SU-DHL-6 (cell line): Measurements from ENCODE around the gene XIRP2.

ENCODE experiments used
- H2AFZ ChIP-seq: fragments of 200-600 bp; sonication (generic); 2 replicates; pipeline ENCODE4 v1.6.1; 2014; ENCODE audit warnings: low read depth, mild to moderate bottlenecking, moderate library complexity, mixed read lengths, antibody characterized with exemption, low read length; ENCODE audit not compliant: severe bottlenecking
- H3F3A ChIP-seq: fragments of 200-600 bp; shearing (Covaris generic); 2 replicates; pipeline ENCODE4 v1.6.0; 2016; ENCODE audit warnings: antibody characterized with exemption, mild to moderate bottlenecking; ENCODE audit not compliant: insufficient read depth
- H3K27ac ChIP-seq: fragments of 200-600 bp; sonication (generic); 2 replicates; pipeline ENCODE4 v1.5.1; 2016; ENCODE audit warnings: low read depth, mild to moderate bottlenecking, low read length, moderate library complexity, mixed read lengths
- H3K27me3 ChIP-seq: fragments of 200-600 bp; sonication (generic), shearing (Covaris generic); 2 replicates; pipeline ENCODE4 v1.6.0; 2014; ENCODE audit warnings: mild to moderate bottlenecking, low read length
- H3K36me3 ChIP-seq: fragments of 200-600 bp; sonication (generic); 2 replicates; pipeline ENCODE4 v1.6.1; 2014; ENCODE audit warnings: mild to moderate bottlenecking, low read length, mixed read lengths
- H3K4me2 ChIP-seq: fragments of 300-600, 200-600 bp; shearing (Covaris generic), sonication (generic); 2 replicates; pipeline ENCODE4 v1.6.0; 2014; ENCODE audit warnings: low read length, low read depth, mild to moderate bottlenecking; ENCODE audit not compliant: poor library complexity, severe bottlenecking
- H3K4me3 ChIP-seq: fragments of 200-600 bp; sonication (generic); 2 replicates; pipeline ENCODE4 v1.5.1; 2014; ENCODE audit warnings: antibody characterized with exemption, low read length, mild to moderate bottlenecking, mixed read lengths; ENCODE audit not compliant: insufficient read depth, poor library complexity, severe bottlenecking
- H3K79me2 ChIP-seq: fragments of 200-600 bp; sonication (generic); 2 replicates; pipeline ENCODE4 v1.6.1; 2014; ENCODE audit warnings: mild to moderate bottlenecking, low read length, moderate library complexity; ENCODE audit not compliant: insufficient read depth
- H3K9ac ChIP-seq: fragments of 200-600 bp; sonication (generic); 2 replicates; pipeline ENCODE4 v1.7.0; 2014; ENCODE audit warnings: mild to moderate bottlenecking, low read length
- H3K9me2 ChIP-seq: fragments of 200-600 bp; sonication (generic); replicated peaks from 2 replicates; pipeline ENCODE4 v1.6.1; 2014; ENCODE audit warnings: low read length; ENCODE audit not compliant: insufficient read depth
- H3K9me3 ChIP-seq: fragments of 200-600 bp; sonication (generic); 2 replicates; pipeline ENCODE4 v1.6.1; 2014; ENCODE audit warnings: low read length, mixed read lengths; ENCODE audit not compliant: insufficient read depth
- H4K20me1 ChIP-seq: fragments of 200-600 bp; sonication (generic); 2 replicates; pipeline ENCODE4 v1.6.1; 2014; ENCODE audit warnings: low read depth, mild to moderate bottlenecking, antibody characterized with exemption, low read length, moderate library complexity, mixed read lengths
- EZH2phosphoT487 ChIP-seq: fragments of 200-600 bp; sonication (generic), shearing (Covaris generic); conservative IDR thresholded peaks from 2 replicates; pipeline ENCODE4 v1.6.1; 2018; ENCODE audit warnings: mild to moderate bottlenecking, antibody characterized with exemption, low read length, moderate library complexity, mixed read lengths
- TF ChIP-seq, protein P1 (sequence below): fragments of 200-600 bp; sonication (generic); IDR thresholded peaks from one replicate; pipeline ENCODE4 v1.5.1; 2017; ENCODE audit warnings: antibody characterized with exemption, mild to moderate bottlenecking, low read length, moderate library complexity; ENCODE audit not compliant: insufficient read depth, poor library complexity, severe bottlenecking

The XIRP2 gene

DNA sequence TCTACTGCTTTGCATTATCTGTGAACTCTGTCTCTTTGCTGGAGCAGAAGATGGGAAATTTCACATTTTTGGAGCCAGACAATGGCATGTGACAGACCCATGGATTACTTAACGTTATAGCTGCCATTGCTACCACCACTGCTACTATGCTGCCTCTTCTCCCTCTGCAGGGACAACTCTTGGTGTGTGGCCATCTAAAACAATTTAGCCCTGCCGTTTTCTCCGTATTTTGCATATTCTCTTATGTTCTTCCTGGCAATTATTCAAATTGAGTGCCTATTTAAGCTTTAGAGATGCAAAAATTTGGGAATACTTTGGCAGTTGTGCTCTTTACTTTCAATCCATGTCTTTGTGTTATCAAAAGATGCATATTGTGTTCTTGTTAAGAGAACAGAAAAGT, 386.8 kb downstream of the XIRP2 start:
- no peaks in the 10 kb centered on the region for H3K27me3 ChIP-seq
- no peak overlapping the region for H2AFZ ChIP-seq
- H3K4me3 ChIP-seq = no peak overlapping the region
- no peaks in the 10 kb centered on the region for H3K36me3 ChIP-seq
- no peaks in the 10 kb centered on the region for H3K9me3 ChIP-seq
- TF ChIP-seq, protein P1, sequence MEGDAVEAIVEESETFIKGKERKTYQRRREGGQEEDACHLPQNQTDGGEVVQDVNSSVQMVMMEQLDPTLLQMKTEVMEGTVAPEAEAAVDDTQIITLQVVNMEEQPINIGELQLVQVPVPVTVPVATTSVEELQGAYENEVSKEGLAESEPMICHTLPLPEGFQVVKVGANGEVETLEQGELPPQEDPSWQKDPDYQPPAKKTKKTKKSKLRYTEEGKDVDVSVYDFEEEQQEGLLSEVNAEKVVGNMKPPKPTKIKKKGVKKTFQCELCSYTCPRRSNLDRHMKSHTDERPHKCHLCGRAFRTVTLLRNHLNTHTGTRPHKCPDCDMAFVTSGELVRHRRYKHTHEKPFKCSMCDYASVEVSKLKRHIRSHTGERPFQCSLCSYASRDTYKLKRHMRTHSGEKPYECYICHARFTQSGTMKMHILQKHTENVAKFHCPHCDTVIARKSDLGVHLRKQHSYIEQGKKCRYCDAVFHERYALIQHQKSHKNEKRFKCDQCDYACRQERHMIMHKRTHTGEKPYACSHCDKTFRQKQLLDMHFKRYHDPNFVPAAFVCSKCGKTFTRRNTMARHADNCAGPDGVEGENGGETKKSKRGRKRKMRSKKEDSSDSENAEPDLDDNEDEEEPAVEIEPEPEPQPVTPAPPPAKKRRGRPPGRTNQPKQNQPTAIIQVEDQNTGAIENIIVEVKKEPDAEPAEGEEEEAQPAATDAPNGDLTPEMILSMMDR = no peak
- no peak for TF ChIP-seq EZH2phosphoT487
- no peak overlapping the region for H3K27ac ChIP-seq
- H4K20me1 ChIP-seq = no peaks in the 10 kb centered on the region
- no peaks in the 10 kb centered on the region for H3K9me2 ChIP-seq
- no peaks in the 10 kb centered on the region for H3K79me2 ChIP-seq
- H3F3A ChIP-seq = no peaks in the 10 kb centered on the region
- H3K9ac ChIP-seq = no peak overlapping the region
- no peak overlapping the region for H3K4me2 ChIP-seq

DNA sequence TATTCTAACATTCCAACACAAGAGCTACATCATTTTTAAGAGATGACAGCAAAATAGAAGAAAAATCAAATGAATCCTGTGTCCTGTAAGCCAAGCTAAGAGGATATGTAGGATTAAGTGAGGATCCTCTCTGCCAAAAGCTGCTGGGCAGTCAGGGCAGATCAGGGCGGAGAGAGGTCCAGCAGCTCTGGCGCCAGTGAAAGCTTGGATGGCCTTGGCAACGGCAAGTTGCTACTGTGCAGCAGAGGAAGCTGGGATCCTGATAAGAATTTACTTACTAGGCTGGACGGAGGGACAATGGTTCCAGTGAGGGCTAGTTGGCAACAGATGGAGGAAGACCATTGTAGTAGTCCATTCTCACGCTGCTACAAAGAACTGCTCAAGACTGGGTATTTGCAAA, 391.5 kb downstream of the XIRP2 start:
- no peaks in the 10 kb centered on the region for H3K36me3 ChIP-seq
- H3K27ac ChIP-seq = no peak overlapping the region
- H3K79me2 ChIP-seq = no peaks in the 10 kb centered on the region
- H3K9me3 ChIP-seq = no peaks in the 10 kb centered on the region
- no peak overlapping the region for H2AFZ ChIP-seq
- no peaks in the 10 kb centered on the region for H3F3A ChIP-seq
- H3K9me2 ChIP-seq = no peaks in the 10 kb centered on the region
- TF ChIP-seq EZH2phosphoT487 = no peak
- TF ChIP-seq, protein P1 = no peak
- no peak overlapping the region for H3K4me3 ChIP-seq
- no peaks in the 10 kb centered on the region for H3K27me3 ChIP-seq
- H3K4me2 ChIP-seq = no peak overlapping the region
- H4K20me1 ChIP-seq = no peaks in the 10 kb centered on the region
- no peak overlapping the region for H3K9ac ChIP-seq

DNA sequence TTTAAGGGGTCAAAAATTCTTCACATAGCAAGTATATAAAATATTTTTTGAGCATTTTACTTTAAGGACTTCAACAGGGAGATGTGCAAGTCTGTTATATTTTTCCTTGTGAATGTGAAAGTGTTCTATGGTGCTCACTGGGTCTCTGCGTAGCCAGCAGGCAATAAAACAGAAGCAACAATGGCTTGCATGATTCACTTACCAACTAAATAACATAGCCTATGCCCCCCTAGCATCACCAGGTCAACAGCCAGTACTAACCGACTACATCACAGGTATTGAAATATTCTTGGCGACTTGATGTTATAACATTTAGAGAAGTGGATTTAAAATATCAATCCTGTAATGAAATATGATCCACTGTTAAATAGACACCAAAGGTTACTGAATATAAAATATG, 398.9 kb downstream of the XIRP2 start:
- Histone ChIP-seq H3K9me2 (no peaks in the 10 kb centered on the region), H3K9ac (no peak overlapping the region), H3F3A (no peaks in the 10 kb centered on the region), H3K27ac (no peak overlapping the region), H3K4me2 (no peak overlapping the region), H3K36me3 (no peaks in the 10 kb centered on the region), H2AFZ (no peak overlapping the region), H3K9me3 (no peaks in the 10 kb centered on the region), H3K79me2 (no peaks in the 10 kb centered on the region), H3K4me3 (no peak overlapping the region), H4K20me1 (no peaks in the 10 kb centered on the region), H3K27me3 (no peaks in the 10 kb centered on the region)
- no peak for TF ChIP-seq EZH2phosphoT487
- TF ChIP-seq, protein P1 = no peak
